ENCODE measurements around the gene C5orf34.
"Not testable (repeated sequence)": the region's sequence is repeated elsewhere in the genome, so short reads cannot be mapped to it uniquely, and the experiment has no call there.

- TF ChIP-seq, protein P1, sequence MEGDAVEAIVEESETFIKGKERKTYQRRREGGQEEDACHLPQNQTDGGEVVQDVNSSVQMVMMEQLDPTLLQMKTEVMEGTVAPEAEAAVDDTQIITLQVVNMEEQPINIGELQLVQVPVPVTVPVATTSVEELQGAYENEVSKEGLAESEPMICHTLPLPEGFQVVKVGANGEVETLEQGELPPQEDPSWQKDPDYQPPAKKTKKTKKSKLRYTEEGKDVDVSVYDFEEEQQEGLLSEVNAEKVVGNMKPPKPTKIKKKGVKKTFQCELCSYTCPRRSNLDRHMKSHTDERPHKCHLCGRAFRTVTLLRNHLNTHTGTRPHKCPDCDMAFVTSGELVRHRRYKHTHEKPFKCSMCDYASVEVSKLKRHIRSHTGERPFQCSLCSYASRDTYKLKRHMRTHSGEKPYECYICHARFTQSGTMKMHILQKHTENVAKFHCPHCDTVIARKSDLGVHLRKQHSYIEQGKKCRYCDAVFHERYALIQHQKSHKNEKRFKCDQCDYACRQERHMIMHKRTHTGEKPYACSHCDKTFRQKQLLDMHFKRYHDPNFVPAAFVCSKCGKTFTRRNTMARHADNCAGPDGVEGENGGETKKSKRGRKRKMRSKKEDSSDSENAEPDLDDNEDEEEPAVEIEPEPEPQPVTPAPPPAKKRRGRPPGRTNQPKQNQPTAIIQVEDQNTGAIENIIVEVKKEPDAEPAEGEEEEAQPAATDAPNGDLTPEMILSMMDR (IDR thresholded peaks at IDR 0.05; ENCODE audit: extremely low read depth in 1 of 2, insufficient read depth in 1 of 2, low read depth in 1 of 2, low read length in 2 of 2), result not testable (repeated sequence)
- TF ChIP-seq EZH2 (IDR thresholded peaks at IDR 0.05; ENCODE audit: borderline replicate concordance, low read depth, low read length, severe bottlenecking); POLR2AphosphoS5 (IDR thresholded peaks at IDR 0.05; ENCODE audit: insufficient read depth, low read depth, low read length); MAX (IDR thresholded peaks at IDR 0.05; ENCODE audit: insufficient read depth, insufficient read length); POLR2A (IDR thresholded peaks at IDR 0.05; ENCODE audit: low read depth, low read length); MYC (IDR thresholded peaks at IDR 0.05; ENCODE audit: low read depth, low read length): not testable (repeated sequence)
Measured at GRCh38 chr5:43549272-43549671, 34.3 kb upstream of the C5orf34 start.
